ENCODE results near the gene SBF2.

SBF2 gene

GRCh38 chr11:10317776-10318526, 23.9 kb upstream of the SBF2 start:
- DNase-seq (ENCODE audit: low read depth in 2 of 2), result no peak

DNA sequence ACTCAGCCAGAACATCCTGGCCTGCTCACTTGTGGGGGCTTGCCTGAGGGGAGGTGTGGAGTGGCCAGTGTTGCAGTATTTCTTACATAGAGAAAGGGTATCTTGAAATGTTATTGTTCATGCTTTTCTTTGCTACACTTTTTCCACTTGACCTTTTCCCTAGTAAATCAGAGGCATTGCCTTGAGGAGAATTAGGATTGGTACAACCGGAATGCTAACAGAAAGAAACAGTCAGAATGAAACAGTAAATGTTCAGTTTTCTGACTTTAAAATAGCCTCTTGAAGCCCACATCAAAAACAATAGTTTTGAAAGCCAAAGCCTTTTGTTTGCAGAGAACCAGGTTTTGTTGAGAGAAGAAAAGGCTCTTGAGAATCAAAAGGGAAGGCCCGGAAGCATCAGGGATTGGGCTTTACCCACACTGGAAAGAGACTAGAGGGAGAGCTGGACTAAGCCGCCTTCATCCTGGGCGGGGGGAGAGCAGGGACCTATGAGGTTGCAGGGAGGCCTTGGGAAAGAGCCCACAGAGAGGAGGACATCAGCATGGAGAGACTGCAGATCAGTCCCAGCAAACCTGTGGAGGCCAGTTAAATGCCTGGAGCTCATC, 23.2 kb upstream of the SBF2 start:
- no peak for DNase-seq (ENCODE audit: low read depth in 2 of 2)

DNA sequence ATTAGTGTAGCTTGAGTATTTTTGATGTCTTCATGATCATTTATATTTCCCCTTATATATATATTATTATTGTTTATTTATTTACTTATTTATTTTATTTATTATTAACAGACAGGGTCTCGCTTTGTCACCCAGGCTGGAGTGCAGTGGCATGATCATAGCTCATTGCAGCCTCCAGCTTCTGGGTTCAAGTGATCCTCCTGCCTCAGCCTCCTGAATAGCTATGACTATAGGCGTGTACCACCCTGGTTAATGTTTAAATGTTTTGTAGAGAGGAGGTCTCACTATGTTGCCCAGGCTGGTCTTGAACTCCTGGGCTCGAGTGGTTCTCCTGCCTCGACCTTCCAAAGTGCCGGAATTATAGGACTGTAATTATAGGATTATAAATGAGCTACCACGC, 21.1 kb upstream of the SBF2 start:
- no peak for DNase-seq (ENCODE audit: low read depth in 2 of 2)

- DNase-seq (ENCODE audit: low read depth in 2 of 2), result no peak
Measured at GRCh38 chr11:10314199-10315072, 20.4 kb upstream of the SBF2 start.

- no peak for DNase-seq (ENCODE audit: low read depth in 2 of 2)
Measured at GRCh38 chr11:10311802-10312201, 17.8 kb upstream of the SBF2 start.

GRCh38 chr11:10310301-10310841, 16.4 kb upstream of the SBF2 start:
- no peak for DNase-seq (ENCODE audit: low read depth in 2 of 2)

DNA sequence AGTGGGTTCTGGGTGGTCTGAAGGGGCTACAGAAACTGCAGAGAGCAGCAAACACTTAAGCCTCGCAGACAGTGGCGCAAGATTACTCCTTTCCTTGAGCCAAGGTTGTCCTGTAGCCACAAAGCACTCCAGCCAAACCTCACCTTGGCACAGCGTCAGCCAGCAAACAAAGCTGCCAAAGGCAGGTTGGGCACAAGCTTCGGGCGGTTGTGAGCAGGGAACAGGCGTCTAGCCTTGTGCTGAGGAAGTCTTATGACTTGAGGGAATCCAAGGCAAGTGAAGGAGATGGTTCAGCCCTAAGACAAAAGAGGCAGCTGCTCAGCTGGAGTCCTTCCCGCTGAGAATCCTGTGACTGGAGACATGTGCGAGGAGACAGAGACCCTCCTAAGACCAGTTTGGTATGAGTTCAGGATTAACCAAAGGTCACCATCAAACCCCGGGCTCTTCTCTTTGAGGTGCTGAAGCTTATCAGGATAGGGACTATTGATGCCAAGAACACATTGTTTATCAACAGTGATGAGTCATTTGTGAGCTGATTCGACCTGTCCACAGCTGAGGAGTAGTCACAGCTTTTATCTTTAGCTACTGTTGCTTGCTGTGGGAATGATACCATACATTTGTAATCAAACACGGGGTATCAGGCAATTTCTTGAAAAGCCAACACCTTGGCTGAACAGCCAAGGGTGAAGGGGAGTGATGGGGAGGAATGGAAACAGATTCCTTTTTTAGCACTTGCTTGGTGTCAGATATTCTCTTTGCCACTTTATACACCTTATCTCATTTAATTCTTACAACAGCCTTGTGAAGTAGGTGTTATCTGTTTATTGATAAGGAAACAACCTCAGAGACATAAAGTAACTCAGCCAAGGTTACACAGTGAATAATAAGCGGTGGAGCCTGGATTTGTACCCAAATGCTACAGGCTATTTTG, 15.4 kb upstream of the SBF2 start:
- DNase-seq (ENCODE audit: low read depth in 2 of 2), result no peak

- no peak for DNase-seq (ENCODE audit: low read depth in 2 of 2)
Measured at GRCh38 chr11:10308201-10308954, 14.4 kb upstream of the SBF2 start.

DNA sequence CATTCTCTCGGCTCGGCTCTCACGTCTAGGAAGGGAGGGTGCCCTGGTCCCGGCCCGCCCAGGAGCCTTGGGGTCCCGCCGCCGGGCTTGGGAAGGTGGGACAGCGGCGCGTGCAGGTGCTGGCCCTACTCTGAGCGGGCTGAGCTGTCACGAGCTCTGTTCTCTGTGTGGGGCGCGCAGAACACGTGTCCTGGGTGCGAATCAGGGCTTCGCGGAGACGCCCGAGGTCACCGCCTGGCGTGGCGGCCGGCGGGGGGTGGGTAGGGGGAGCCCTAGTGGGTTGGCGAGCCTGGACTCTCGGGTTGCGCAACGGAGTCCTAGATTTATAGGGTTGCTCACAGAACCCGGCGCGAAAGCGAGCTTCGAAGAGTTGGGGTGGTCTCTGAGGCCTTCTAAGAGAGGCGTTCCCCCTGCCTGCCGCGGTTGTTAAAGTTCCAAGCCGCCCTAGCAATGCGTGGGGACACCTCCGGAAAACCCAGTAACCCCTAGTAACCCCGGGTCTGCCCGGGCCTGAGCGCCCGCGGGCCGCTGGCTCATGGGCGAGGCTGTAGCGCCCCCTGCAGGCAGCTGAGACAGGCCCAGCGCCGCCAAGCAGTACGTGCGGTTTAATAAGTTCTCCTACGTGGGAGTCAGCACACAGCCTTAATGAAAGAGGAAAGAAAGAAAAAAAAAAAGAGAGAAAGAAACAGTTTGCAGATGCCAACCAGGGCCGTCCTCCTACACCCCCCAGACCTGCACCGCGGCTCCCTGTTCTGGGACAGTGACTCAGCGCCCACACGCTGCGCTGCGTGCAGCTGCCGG, 13.6 kb upstream of the SBF2 start:
- DNase-seq (ENCODE audit: low read depth in 2 of 2), result peak; percentile 80 to 81

DNA sequence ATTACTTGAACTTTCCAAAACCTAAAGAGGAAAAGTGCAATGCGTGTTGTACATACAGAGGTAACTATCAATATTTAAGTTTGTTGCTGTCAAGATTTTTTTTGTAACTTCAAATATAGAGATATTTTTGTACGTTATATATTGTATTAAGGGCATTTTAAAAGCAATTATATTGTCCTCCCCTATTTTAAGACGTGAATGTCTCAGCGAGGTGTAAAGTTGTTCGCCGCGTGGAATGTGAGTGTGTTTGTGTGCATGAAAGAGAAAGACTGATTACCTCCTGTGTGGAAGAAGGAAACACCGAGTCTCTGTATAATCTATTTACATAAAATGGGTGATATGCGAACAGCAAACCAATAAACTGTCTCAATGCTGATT, 13.0 kb upstream of the SBF2 start:
- DNase-seq (ENCODE audit: low read depth in 2 of 2), result no peak

DNA sequence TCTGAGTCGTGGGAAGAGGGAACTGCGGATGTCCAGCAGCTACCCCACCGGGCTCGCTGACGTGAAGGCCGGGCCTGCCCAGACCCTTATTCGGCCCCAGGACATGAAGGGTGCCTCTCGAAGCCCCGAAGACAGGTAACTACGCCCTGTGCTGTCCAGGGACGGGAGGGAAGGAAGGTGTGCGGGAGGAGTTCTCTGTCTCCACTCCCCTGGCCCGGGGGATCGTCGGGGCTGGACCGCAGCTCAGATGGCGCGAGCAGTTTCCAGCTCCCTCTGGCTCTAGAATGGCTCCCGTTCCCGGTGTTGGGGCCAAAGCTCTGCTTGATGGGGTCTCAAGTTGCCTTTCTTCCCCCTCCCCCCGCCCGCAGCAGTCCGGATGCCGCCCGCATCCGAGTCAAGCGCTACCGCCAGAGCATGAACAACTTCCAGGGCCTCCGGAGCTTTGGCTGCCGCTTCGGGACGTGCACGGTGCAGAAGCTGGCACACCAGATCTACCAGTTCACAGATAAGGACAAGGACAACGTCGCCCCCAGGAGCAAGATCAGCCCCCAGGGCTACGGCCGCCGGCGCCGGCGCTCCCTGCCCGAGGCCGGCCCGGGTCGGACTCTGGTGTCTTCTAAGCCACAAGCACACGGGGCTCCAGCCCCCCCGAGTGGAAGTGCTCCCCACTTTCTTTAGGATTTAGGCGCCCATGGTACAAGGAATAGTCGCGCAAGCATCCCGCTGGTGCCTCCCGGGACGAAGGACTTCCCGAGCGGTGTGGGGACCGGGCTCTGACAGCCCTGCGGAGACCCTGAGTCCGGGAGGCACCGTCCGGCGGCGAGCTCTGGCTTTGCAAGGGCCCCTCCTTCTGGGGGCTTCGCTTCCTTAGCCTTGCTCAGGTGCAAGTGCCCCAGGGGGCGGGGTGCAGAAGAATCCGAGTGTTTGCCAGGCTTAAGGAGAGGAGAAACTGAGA, 12.2 kb upstream of the SBF2 start:
- DNase-seq (ENCODE audit: low read depth in 2 of 2), result no peak

DNA sequence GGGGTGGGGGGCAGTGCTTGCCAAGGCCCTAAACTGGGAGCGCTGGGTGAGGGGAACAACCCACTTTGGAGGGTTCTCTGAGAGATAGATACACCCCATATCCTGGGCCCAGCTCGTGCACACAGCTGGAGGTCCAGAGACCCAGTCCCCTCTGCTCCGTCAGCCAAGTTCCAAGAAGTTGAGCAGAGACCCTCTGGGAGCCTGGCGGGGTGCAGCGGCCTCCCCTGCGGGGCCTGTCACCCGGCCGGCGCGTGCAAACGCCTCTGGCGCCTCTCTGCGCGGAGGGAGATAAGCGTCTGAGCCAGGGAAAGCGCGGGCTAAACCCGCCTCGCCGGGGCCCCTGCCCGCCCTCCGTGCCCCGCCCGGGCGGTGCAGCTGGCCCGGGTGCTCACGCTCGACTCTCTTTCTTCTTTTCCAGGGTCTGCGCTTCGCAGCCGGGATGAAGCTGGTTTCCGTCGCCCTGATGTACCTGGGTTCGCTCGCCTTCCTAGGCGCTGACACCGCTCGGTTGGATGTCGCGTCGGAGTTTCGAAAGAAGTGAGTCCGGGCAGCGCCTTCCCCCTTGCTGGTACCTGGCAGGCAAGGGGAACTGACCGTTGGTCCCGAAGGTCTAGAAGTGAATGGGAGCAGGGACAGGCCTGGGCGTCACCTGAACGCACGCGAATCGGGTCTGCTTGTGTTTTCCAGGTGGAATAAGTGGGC, 11.4 kb upstream of the SBF2 start:
- no peak for DNase-seq (ENCODE audit: low read depth in 2 of 2)

DNA sequence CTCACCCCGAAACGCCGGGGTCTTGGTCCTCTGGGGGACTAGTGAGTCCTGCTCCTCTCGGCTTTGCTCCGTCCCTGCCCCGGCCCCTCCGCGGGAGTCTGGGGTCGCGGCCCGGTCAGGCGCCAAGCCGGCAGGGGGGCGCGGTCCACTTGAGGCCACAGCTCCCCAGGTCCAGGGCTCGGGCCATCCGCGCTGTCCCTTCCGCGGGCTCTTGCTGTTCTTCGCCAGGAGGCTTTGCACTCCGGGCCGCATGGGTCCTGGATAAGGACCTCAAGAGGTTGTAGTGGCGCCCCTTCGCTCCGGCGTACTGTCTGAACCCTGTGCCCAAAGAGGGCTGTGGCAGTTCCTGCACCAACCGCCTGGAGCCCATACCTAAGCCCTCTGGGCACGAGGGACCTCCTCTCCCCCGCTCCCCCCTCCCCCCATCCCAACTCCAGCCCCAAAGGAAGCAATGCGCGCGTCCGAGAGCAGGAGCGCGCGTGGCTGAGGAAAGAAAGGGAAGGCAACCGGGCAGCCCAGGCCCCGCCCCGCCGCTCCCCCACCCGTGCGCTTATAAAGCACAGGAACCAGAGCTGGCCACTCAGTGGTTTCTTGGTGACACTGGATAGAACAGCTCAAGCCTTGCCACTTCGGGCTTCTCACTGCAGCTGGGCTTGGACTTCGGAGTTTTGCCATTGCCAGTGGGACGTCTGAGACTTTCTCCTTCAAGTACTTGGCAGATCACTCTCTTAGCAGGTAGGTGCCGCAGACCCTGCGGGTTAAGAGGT, 10.7 kb upstream of the SBF2 start, which contains the start of gene ADM:
ADM (plus strand) TSS at position 579 of the 767 bp plus-strand sequence. CDS start 628 bp downstream, outside the sequence.
- DNase-seq (ENCODE audit: low read depth in 2 of 2), result no peak

- no peak for DNase-seq (ENCODE audit: low read depth in 2 of 2)
Measured at GRCh38 chr11:10303558-10304363, 9.7 kb upstream of the SBF2 start.

DNA sequence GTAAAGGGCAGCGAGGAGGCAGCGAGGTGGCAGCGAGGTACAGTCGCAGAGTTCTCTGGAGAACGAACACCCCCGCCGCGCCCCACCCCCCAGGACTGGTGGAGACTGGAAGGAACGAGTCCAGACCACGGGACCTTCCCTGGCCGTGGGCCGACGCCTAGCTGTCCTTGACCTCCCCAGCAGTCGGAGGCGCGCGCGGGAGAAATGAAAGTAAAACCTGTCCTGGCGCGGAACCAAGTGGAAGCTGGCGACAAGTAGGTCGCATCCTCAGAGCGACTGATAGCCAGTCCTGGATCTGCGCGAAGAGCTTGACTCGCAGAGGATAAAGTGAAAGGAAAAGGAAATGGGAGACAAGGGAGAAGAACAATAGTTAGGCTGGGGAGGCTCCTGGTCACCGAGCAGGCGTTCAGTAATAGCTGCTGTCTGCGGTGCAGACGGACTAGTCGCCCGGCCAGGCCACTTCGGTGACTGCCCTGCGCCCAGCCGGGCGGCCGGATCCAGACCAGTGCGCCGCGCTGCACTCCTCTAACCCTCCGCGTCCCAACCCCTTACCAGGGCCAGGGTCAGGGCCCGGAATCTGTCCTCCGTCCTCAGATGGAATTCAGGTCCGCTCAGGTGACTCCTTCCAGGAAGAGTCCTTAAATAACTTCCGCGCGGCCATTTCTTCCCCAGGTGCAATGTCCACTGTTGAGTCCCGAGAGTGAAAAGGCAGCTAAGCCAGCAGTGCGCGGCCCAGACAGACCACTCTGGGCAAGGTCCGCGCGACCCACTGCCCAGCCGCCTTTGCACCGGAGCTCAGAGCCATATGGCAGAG, 8.9 kb upstream of the SBF2 start:
- no peak for DNase-seq (ENCODE audit: low read depth in 2 of 2)

Measured in stimulated activated CD8-positive, alpha-beta memory T cell treated with anti-CD3 and anti-CD28 coated beads, Interleukin-15, amount 100 ng/mL, for 48 hours (primary cell).